Kidney epithelial cell (primary cell): ENCODE data around the gene HRNR. TPM values are rescaled to one million over a fixed set of nuclear protein-coding genes. Genes with fewer than 3 reads are reported as not detected.
A peak's percentile ranks its signal among the peaks of the same experiment; 100 is the strongest.

Experiments used
- DNase-seq: peaks from one replicate; pipeline ENCODE4 v3.0.0-alpha.2; 2010; ENCODE audit warnings: low read depth
- H3K27me3 ChIP-seq: 2 replicates; pipeline ENCODE4 v1.6.0; 2011; ENCODE audit warnings: low read length; ENCODE audit not compliant: control insufficient read depth, insufficient read depth
- H3K36me3 ChIP-seq: 2 replicates; pipeline ENCODE4 v1.5.1; 2011; ENCODE audit warnings: low read length; ENCODE audit not compliant: control insufficient read depth, insufficient read depth
- H3K4me3 ChIP-seq: 2 replicates; pipeline ENCODE4 v1.5.1; 2011; ENCODE audit warnings: low read depth, mild to moderate bottlenecking, control low read depth, low read length
- CTCF ChIP-seq: IDR thresholded peaks from 2 replicates; pipeline ENCODE4 v1.5.1; 2011; ENCODE audit warnings: mild to moderate bottlenecking, moderate library complexity, low read length, control low read depth, inconsistent platforms; ENCODE audit not compliant: insufficient read depth, poor library complexity, severe bottlenecking
- total RNA-seq: library from RNA; depleted of rRNA; stranded (reverse); fragments of >200 nt; gene quantifications from 2 replicates; pipeline ENCODE4 v1.2.3, GENCODE V29; 2015

Gene HRNR
- total RNA-seq, 1 donor from 2014 or later: not detected

- no peaks in the 10 kb centered on the region for H3K36me3 ChIP-seq
- TF ChIP-seq CTCF: no peak
- H3K27me3 ChIP-seq: no peaks in the 10 kb centered on the region
- no peak for DNase-seq
- no peak overlapping the region for H3K4me3 ChIP-seq
These were observed 41.0 kb downstream of the HRNR start for GRCh38 chr1:152182944-152183361.

GRCh38 chr1:152182431-152182830 lies 41.6 kb downstream of the HRNR start:
- Histone ChIP-seq H3K4me3 (no peak overlapping the region), H3K27me3 (no peaks in the 10 kb centered on the region), H3K36me3 (no peaks in the 10 kb centered on the region)
- TF ChIP-seq CTCF: peak; percentile 71
- DNase-seq: no peak

GRCh38 chr1:152179566-152179965 lies 44.4 kb downstream of the HRNR start:
- no peaks in the 10 kb centered on the region for H3K36me3 ChIP-seq
- TF ChIP-seq CTCF: no peak
- H3K27me3 ChIP-seq: no peaks in the 10 kb centered on the region
- H3K4me3 ChIP-seq: no peak overlapping the region
- no peak for DNase-seq

- no peak for DNase-seq
- H3K36me3 ChIP-seq: no peaks in the 10 kb centered on the region
- no peaks in the 10 kb centered on the region for H3K27me3 ChIP-seq
- no peak for TF ChIP-seq CTCF
- no peak overlapping the region for H3K4me3 ChIP-seq
These were observed 53.6 kb downstream of the HRNR start for GRCh38 chr1:152170287-152170905.

- TF ChIP-seq CTCF: no peak
- DNase-seq: no peak
- no peaks in the 10 kb centered on the region for H3K27me3 ChIP-seq
These were observed 54.5 kb downstream of the HRNR start for GRCh38 chr1:152169366-152170025.

GRCh38 chr1:152168535-152168868 lies 55.5 kb downstream of the HRNR start:
- no peak overlapping the region for H3K4me3 ChIP-seq
- no peak for DNase-seq
- no peaks in the 10 kb centered on the region for H3K27me3 ChIP-seq
- TF ChIP-seq CTCF: no peak
- H3K36me3 ChIP-seq: no peaks in the 10 kb centered on the region

More at GRCh38 chr1:152169366-152170025, 54.5 kb downstream of the HRNR start:
- Histone ChIP-seq H3K4me3 (no peak overlapping the region), H3K36me3 (no peaks in the 10 kb centered on the region)
